Right lobe of liver (tissue), 4 donors: ENCODE measurements around the gene MTUS2.

Experiments used
- POLR2A ChIP-seq: fragments of 450-650 bp; IDR thresholded peaks from one replicate; pipeline ENCODE4 v1.6.1; 2017; ENCODE audit warnings: antibody characterized with exemption, mild to moderate bottlenecking
- TF ChIP-seq, protein P1 (sequence below), 4 donors: fragments of 200-600 bp in 3 of 4; fragments of 450-650 bp in 1 of 4; IDR thresholded peaks; one replicate each; pipeline versions ENCODE4 v1.5.1 to v1.8.0; 2016 to 2022; ENCODE audit warnings: antibody characterized with exemption in 4 of 4, mild to moderate bottlenecking in 2 of 4
- donor health status: DM: no; HTN: no; CAD: no.
- donor health status: DM: no; HTN: no; CAD: no.
- donor health status: DM: no; HTN: yes; CAD: no.

DNA sequence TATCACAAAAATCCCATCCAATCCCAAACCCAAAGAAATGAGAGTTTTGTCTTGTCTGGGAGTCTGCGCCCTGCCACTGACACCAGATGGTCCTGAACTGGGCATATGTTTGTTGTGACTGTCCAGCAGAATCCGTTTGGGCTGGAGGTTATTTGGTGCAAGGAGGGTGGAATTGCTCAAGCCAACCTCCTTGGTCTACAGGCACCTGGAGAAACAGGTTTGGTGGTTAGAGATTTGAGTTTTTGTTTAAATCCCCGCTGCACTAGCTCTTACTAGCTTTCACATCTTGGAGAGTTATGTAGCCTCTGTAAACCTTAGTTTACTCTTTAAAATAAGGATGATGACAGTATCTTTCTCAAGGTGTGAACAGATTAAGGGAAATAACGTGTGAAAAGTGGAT is 673.7 kb downstream of the MTUS2 start:
- TF ChIP-seq, protein P1, sequence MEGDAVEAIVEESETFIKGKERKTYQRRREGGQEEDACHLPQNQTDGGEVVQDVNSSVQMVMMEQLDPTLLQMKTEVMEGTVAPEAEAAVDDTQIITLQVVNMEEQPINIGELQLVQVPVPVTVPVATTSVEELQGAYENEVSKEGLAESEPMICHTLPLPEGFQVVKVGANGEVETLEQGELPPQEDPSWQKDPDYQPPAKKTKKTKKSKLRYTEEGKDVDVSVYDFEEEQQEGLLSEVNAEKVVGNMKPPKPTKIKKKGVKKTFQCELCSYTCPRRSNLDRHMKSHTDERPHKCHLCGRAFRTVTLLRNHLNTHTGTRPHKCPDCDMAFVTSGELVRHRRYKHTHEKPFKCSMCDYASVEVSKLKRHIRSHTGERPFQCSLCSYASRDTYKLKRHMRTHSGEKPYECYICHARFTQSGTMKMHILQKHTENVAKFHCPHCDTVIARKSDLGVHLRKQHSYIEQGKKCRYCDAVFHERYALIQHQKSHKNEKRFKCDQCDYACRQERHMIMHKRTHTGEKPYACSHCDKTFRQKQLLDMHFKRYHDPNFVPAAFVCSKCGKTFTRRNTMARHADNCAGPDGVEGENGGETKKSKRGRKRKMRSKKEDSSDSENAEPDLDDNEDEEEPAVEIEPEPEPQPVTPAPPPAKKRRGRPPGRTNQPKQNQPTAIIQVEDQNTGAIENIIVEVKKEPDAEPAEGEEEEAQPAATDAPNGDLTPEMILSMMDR (IDR thresholded peaks at IDR 0.05), result no peak
- no peak for TF ChIP-seq POLR2A
